HG03175 (cell line): ENCODE measurements around the gene NXT1.
"Not testable (repeated sequence)": the region's sequence is repeated elsewhere in the genome, so short reads cannot be mapped to it uniquely, and the experiment has no call there.

Source experiments
- ATAC-seq: cut with Tn5 transposase; IDR thresholded peaks from one replicate; pipeline ENCODE4 v1.9.1; 2021; ENCODE audit warnings: mild to moderate bottlenecking, moderate library complexity; ENCODE audit not compliant: unreplicated experiment

The NXT1 gene

DNA sequence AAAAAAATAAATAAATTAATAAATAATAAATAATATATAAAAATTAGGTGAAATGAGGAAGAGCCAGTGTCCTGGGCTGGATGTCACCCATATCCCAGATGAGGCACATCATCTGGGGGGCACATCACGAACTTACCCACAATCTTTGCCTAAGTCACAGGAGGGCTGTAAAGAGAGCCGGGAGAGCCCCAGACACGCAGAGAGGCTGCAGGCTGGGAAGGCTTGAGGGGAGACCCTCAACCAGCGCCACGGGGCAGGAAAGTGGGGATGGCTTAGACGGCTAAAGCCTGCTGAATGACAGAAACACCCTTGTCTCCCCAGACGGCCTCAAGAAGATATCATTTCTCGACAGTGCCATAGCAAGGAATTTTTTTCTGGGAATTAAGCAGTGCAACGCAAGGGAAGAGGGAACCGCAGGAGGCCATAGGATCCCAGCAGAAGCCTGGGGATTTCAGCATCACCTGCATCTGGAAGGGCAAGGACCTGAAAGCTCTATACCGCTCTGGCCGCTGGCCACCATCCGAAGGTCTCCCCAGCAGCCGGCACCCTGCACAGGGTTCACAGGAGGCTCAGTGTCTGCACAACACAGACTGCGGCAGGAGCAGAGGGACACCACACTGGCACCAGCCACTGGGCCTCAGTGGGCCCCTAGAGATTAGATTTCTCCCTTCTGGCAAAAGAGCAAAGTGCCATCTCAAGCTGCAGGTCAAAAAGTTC is 22.8 kb upstream of the NXT1 start:
- ATAC-seq, result no peak

DNA sequence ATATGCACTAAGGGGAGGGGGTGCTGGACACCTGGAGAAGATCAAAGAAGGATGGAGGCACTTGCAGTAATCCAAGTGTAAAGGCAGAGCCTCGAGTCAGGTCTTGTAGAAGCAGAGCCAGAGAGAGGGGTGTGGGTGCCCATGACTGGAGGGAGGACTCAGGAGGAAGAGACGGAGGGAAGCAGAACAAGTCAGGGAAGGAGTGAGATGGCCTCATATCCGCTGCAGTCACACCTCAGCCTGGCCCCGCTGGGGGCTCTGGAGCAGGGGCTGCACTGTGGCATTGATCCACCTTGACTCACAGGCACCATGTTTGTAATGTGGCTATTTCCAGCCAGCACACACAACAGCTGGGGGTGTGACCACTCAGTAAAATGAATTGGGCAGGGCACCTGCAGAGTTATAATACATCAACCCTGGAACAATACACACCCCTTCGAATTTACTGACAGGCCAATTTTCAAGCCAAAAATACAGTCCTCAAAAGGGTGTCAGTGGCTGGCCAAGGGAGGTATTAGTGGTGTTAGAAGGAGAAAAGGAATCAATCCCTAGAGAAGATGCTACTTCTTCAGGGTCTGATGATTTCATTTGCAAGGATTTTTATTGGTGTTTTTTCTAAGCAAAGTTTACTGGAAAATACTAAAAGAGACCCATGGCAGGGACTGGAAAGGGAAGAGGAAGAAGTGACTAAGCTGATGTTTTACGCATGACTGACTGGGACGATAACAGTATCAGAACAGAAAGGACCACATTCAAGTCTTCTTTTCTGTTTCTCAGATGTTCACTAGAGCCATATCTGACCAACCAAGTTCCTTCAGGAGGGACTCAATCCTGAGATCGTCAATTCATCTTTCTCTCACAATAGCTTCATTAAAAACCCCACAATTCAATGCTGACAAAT is 18.9 kb upstream of the NXT1 start:
- ATAC-seq, result no peak

DNA sequence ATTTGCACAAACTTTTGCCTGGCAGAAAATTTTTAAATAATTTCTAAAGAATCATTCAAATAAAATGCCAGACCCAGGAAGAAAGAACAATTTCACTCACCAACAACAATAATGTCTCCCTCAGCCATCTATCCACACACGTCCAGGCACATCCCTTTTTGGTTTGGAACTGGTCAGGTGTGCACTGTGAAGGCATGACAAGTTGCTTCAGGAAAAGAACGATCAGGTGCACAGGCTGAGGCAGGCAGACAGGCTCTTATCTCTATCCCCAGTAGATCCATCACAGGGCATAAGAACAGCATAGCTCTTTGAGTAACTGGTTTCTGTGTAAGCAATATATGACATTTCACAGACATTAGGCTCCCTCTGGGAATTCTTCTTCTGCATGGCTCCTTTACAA is 18.1 kb upstream of the NXT1 start:
- ATAC-seq, result no peak

DNA sequence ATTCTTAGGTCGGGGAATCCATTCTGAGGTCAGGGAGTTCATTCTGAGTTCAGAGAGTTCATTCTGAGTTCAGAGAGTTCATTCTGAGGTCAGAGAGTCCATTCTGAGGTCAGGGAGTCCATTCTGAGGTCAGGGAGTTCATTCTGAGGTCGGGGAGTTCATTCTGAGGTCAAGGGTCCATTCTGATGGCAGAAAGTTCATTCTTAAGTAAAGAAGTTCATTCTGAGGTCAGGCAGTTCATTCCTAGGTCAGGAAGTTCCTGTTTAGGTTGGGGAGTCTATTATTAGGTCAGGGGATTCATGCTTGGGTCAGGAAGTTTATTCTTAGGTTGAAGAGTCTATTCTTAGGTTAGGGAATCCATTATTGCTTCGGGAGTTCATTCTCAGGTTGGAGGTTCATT is 16.5 kb upstream of the NXT1 start:
- ATAC-seq, result no peak

DNA sequence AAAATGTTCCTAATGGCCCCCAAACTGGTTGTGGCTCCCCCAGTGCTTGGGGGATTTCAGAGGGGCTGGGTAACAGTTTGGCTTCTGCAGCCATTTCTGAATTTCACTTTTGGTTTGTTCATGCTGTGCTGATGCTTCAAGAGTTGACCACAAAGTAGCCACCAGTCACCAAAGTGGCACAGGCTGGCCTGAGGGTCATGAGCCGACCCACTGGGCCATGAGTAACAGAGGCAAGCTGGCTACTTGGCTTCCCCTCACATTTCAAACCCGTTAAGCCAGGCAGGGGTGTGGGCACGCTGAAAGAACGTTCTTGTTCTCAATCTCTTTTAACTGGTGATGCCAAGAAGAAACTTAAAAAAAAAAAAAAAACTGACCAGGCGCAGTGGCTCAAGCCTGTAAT is 15.1 kb upstream of the NXT1 start:
- ATAC-seq, result no peak

DNA sequence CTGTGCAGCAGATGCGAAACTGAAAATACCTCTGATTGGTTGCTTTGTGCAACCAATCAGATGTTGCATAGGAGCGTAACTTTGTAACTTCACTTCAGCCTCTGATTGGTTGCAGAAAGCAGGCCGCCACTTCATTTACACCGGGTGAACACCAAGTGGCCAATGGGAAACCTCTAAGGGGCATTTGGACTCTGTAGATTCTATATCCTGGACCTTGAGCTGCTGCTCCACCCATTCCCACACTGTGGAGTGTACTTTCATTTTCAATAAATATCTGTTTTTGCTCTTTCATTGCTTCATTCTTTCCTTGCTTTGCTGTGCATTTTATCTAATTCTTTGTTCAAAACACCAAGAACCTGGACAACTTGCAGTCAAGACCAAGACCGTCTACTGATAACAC is 14.1 kb upstream of the NXT1 start:
- ATAC-seq, result no peak

DNA sequence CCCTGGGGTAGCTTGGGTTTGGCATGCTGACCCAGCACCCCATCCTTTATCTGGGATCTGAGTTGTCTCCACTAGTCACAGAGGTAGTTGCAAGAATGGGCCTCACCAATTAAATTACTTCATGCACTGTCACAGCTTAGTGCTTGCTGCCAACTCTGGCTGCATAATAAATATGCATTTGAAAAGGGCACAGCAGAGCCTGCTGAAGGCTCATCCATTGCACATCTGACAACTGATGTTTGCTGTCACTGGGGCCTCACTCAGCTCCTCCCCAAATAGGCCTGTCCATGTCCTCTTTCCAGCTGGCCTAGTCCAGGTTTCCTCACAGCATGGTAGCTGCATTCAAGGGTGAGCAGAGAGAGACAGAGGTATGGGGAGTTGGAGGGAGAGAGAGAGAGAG is 13.3 kb upstream of the NXT1 start:
- ATAC-seq, result no peak

DNA sequence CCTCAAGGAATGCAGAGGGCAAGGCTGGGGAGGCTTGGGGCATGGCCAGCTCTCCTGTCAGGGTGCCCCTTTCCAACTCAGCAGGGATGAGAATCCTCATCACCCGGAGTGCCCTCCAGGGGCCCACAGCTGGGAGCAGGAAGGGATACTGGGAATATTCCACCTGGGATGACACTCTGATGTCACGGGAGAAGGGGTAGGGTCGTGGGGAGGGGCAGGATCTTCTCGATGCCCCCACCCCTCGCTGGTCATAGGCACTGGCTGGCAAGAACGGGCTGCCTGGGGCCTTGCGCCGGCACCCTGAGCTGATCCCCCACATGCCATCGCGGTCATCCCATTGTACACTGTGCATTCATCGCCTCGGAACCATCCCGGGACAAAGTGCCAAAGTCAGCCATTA is 10.6 kb upstream of the NXT1 start:
- no peak for ATAC-seq

DNA sequence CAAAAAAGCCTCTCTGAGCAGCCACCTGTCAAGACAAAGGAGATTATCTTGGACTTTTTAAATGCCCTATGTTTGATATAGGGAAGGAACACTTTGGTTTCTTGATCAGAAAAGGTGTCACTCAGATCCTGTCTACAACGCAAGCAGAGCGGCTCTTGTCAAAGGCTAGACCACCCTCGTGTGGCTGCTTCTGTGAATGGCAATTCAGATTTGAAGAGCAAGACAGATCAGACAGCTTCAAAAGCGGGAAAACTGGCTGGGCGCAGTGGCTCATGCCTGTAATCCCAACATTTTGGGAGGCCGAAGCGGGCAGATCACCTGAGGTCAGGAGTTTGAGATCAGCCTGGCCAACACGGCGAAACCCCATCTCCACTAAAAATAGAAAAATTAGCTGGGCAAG is 10.1 kb upstream of the NXT1 start:
- peak; percentile 58 for ATAC-seq

DNA sequence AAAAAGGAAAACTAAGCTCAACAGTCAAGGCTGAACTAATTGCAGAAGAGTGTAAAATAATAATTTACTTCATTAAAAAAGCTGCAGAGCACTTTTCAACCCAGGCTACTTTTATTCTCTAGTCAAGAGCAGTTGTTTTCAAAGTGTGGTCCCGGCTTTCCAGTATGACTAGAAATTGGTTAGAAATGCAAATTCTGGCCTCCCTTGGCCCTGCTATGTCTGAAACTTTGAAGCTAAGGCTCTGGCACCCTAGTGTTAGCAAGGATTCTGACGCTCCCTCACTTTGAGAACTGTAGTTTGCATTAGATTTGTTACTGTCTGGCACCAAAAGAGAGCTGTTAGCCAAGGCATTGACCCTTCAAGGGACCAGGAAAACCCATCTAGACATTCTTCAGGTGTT is 9.5 kb upstream of the NXT1 start:
- ATAC-seq, result no peak

DNA sequence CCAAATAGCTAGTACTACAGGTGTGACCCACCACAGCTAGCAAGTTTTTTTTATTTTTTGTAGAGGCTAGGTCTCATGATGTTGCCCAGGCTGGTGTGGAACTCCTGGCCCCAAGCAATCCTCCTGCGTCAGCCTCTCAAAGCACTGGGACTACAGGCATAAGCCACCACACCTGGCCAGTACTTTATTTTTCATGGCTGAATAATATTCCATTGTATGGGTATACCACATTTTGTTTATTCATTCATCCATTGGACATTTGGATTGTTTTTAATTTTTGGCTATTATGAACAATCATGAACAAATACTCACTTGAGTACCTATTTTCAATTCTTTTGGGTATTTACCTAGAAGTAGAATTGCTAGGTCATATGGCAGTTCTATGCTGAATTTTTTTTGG is 7.0 kb upstream of the NXT1 start:
- no peak for ATAC-seq

DNA sequence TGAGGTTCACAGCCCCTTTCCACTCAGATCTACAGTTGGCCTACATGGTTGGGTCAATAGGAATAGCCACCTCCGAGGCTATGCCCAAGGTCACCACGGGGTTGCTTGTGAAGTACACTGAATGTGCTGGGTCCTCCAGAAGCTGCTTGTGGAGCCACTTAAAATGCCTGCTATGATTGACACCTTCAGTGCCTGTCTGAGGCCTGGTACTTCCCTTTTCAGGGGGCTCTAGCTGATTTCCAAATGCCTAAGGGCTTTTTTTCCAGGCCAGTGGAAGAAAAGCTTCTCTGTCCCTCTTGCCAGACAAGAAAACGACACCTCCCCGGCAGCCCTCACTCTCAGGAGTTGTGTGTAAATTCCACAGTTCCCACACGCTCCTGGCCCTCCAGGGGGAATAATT is 6.3 kb upstream of the NXT1 start:
- no peak for ATAC-seq

DNA sequence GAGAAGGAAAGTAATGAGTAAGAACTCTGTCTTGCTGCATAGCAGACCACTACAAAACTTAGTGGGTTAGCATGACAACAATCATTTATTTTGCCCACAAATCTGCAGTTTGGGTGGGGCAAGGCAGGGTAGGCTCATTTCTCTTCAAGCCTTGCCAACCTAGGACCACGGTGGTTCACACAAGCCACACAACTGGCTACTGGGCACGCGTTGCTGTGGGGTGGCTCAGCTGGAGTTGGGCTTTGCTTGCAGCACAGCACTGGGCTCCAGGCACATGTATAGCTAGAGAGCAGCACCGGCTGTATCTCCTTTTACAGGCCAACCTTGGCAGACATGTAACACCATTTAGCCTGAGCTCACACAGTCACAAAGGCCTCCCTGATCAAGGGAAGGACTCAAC is 4.6 kb upstream of the NXT1 start:
- ATAC-seq, result no peak

DNA sequence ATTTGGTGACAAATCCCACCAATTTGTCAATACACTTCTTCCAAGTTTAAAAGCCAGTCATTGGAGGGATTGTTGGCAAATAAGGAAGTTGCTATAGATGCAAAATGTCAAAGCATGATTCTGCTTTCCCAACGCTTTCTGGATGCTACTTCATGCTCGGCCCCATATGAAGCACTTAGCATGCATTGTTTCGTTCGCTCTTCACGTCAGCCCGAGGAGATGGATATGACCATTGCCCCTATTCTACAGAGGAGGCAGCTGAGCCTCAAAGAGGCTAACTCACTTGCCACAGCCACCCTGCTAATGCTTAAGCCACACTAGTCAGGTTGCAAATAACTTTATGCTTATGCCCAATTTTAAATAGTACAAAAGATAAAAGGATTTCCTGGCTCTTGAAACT is 2.8 kb upstream of the NXT1 start:
- ATAC-seq, result no peak

DNA sequence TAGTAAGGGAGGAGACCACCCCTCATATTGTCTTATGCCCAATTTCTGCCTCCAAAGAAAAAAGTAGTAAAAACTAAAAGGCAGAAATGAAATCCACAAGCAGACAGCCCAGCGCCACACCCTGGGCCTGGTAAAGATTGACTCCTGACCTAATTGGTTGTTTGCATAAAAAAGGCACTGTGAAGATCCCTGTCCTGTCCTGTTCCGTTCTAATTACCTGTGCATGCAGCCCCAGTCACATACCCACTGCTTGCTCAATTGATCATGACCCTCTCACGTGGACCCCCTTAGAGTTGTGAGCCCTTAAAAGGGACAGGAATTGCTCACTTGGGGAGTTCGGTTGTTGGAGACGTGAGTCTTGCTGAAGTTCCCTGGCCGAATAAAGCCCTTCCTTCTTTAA is 2.1 kb upstream of the NXT1 start:
- ATAC-seq, result not testable (repeated sequence)

DNA sequence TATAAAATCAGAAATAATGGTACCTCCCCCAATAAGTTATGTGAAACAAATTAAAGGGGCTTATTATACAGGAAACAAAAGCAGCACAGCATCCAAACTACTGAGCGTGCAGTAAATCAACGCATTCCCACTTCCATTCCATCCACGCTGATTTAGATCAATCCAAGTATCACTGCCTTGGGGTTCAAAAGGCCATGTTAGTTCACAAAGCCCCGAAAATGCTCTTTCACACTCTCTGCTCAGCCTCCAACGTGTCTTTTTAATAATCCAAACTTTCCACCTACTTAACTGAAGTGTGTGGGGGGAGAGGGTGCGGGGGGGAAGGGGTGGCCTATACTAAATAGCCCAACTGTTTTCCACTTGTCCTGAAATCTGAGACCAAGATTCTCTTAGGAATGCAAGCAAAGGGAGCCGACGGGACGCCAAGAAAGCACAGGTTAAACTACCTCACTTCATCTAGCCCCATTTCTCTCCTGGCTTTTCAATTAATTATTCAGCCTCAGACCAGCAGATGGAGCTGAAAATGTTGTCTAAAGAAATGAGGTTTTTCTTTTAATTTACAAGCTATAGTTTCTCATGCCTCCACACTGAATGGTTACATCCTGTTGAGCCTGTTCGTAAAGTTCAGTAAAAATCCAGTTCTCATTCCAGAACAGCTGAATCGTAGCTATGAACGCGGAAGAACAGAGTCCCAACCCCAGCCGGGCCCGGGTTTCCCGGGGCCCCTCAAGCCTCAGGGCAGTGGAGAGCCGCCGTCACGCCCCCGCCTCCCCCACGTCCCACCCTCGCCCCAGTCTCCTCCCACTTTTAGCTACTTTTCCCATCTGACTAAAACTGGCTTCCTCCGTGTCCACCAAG is 1.0 kb upstream of the NXT1 start:
- peak; percentile 31 for ATAC-seq

DNA sequence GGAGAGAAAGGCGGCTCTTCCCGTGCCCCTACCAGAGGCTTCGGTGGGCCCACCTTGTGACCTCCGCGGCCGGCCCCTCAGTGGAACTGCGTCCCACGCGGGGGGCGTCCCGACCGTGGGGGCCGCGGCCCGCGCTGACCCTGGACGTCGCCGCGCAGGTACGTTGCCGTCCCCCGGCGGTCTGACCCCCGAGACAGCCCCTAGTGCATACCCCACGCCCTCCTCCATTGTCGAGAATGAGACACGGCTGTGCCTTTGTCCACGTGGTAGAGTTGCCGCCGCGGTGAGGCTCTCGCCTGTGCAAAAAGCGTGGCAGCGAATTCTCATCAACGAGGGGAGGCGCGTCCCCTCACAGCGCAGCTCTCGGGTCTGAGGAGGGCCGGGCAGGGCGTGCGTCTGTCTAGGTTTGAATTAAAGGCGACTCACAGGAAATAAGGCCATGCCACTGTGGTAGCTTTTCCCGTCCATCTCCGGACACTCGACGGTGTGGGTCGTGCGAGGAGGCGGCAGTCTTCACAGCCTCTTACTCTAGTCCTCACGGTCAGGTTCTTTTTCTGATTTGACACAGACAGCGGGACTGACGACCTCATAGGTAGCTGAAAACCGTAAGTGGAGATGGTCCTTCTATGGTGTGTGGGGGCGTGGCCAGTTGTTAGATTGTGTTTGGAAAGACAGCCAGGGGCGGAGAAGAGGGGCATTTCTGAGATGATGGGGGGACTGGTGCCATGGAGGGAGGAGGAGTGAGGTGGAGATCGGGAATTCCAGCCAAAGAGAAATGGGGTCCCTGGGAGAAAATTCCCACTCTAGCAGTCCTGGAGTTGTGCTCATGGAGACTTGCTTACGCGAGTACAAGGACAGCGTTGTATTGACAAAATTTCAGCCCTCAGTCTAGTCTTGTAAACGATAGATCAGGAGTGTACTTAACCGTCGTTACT is 580 bp downstream of the NXT1 start:
- peak; percentile 28 for ATAC-seq

DNA sequence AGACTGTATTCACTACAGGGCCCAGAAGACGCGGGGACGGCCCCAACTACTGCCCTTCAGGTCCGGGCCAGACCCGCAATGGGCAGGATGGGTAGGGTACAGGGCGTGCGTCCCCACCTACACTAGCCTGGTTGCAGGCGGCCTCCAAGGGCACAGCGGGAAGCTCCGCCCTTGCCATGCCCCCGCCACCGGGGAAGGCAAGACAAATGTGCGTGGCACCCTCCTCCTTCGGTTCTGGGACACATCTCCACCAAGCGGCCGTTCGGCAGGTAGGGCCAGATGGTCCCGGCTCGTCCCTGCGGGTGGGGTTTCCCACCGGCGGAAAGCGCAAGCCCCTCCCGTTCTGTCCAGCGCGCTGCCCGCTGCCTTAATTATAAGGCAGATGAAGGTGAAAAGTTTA is 5.6 kb downstream of the NXT1 start:
- no peak for ATAC-seq

DNA sequence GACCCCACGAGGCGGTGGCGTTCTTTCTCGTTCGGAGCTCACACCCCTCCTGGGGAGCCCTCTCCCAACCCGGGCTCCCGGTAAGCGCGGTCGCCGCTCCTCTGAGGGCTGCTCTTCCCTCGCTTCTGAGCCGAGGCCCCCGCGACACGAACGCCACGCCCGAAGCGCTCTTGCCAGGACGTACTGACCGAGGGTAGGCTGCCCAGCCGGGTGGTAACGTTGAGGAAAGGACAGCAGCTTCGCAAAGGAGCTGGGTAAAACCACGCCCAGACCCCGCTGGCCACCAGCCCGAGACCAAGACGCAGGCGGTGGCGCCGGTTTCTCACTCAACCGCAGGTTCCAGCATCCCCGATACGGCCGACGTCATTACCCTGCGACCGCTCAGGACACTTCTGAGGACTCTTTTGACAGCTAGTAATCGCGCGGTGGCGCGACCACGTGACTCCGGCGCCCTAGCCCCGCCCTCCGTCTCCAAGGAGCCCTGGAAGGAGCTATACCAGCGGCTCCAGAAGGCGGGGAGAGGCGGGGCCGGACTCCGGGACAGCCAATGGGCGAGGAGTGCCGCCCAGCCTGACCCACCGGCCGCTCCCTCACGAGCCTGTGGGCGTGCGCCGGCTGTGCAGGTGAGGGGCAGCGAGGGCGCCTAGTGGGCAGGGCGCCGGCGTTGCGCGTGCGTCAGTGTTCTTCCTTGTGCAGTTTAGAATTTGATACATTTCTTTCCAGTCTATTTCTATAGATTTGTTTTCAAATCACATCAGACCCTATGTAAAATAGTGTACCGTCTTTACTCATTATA is 7.4 kb downstream of the NXT1 start:
- peak; percentile 70 for ATAC-seq

DNA sequence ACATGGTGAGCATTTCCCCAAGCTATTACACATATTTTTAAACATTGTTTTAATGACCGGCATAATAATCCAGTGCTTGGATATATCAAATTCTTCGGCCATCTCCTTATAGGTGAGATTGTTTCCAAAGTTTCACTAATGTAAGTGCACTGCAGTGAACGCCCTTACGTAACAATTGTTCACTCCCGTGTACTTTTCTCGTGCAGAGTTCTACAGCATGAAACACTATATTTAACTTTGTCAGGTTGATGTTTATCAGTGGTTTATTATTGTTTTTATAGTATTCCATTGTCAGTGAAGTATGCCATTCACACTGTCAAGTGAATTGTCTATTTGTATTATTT is 7.9 kb downstream of the NXT1 start:
- no peak for ATAC-seq
